Vagina (tissue), 2 donors: Measurements from ENCODE around the gene MTIF2. TPM values are rescaled to one million over a fixed set of nuclear protein-coding genes. Genes with fewer than 3 reads are reported as not detected.
"Not testable (repeated sequence)": the region's sequence is repeated elsewhere in the genome, so short reads cannot be mapped to it uniquely, and the experiment has no call there.

Source experiments
- DNase-seq, 2 donors: peaks; one replicate each; pipeline ENCODE4 v3.0.0-alpha.2; 2017; ENCODE audit errors: extremely low spot score in 2 of 2
- H3K27ac ChIP-seq: fragments of 200-600 bp; sonication (generic); one replicate; pipeline ENCODE4 v1.5.1; 2019
- H3K27me3 ChIP-seq: fragments of 200-600 bp; sonication (generic); one replicate; pipeline ENCODE4 v1.5.1; 2019
- H3K36me3 ChIP-seq, 2 donors: fragments of 200-600 bp; sonication (generic); one replicate each; pipeline ENCODE4 v1.5.1; 2017 to 2019
- H3K4me1 ChIP-seq: fragments of 200-600 bp; sonication (generic); one replicate; pipeline ENCODE4 v1.5.1; 2019
- H3K4me3 ChIP-seq, 2 donors: fragments of 200-600 bp; sonication (generic); 1 replicate in 1 of 2; 2 replicates in 1 of 2; pipeline ENCODE4 v1.5.1; 2016 to 2019
- H3K9me3 ChIP-seq: fragments of 200-600 bp; sonication (generic); one replicate; pipeline ENCODE4 v1.5.1; 2019
- CTCF ChIP-seq, 3 experiments: fragments of 450-650 bp in 2 of 3; fragments of 200-600 bp in 1 of 3; sonication (generic) in 1 of 3; IDR thresholded peaks; one replicate each; pipeline ENCODE4 v1.5.1; 2017 to 2019; ENCODE audit warnings: antibody characterized with exemption in 3 of 3, mild to moderate bottlenecking in 2 of 3, moderate library complexity in 2 of 3
- POLR2A ChIP-seq, 2 donors: fragments of 450-650 bp; IDR thresholded peaks; one replicate each; pipeline ENCODE4 v1.6.1; 2017; ENCODE audit warnings: antibody characterized with exemption in 2 of 2, mild to moderate bottlenecking in 2 of 2, moderate library complexity in 2 of 2
- POLR2AphosphoS5 ChIP-seq, 2 donors: sonication (generic); formaldehyde crosslinking; IDR thresholded peaks; one replicate each; pipeline ENCODE4 v1.9.0; 2017; ENCODE audit warnings: antibody characterized with exemption in 2 of 2, mild to moderate bottlenecking in 2 of 2, low read depth in 1 of 2; ENCODE audit not compliant: insufficient read depth in 1 of 2
- intact Hi-C: fragments of 100-400 bp; cut with DNase I; formaldehyde crosslinking; loops from one replicate; pipeline ENCODE4 v1.15.1; 2023
- total RNA-seq: library from RNA; depleted of rRNA; stranded (reverse); fragments of >200 nt; gene quantifications from one replicate; pipeline ENCODE4 v1.2.3, GENCODE V29; 2016

MTIF2 gene
- total RNA-seq, 1 donor from 2014 or later = 19.4 TPM

GRCh38 chr2:55247025-55247424, 22.0 kb downstream of the MTIF2 start:
- H3K27ac ChIP-seq = no peak overlapping the region
- TF ChIP-seq POLR2AphosphoS5 (IDR thresholded peaks at IDR 0.05; ENCODE audit: insufficient read depth in 1 of 2, low read depth in 1 of 2) = no peak
- TF ChIP-seq POLR2A (IDR thresholded peaks at IDR 0.05) = no peak
- TF ChIP-seq CTCF (IDR thresholded peaks at IDR 0.05) = no peak
- no peak overlapping the region for H3K4me3 ChIP-seq
- no peaks in the 10 kb centered on the region for H3K27me3 ChIP-seq
- peaks cover 0 to 34% of the 10 kb centered on the region in 2 donors for H3K36me3 ChIP-seq
- DNase-seq = no peak
- no peaks in the 10 kb centered on the region for H3K4me1 ChIP-seq
- H3K9me3 ChIP-seq = no peaks in the 10 kb centered on the region
- intact Hi-C loops = no loop called here

GRCh38 chr2:55245411-55245810, 23.6 kb downstream of the MTIF2 start:
- Histone ChIP-seq H3K27ac (no peak overlapping the region), H3K4me3 (no peak overlapping the region), H3K4me1 (no peaks in the 10 kb centered on the region), H3K9me3 (no peaks in the 10 kb centered on the region), H3K36me3 (peaks cover 0 to 30% of the 10 kb centered on the region in 2 donors), H3K27me3 (no peaks in the 10 kb centered on the region)
- intact Hi-C loops = no loop called here
- TF ChIP-seq POLR2A (IDR thresholded peaks at IDR 0.05) = no peak
- no peak for TF ChIP-seq CTCF (IDR thresholded peaks at IDR 0.05)
- no peak for TF ChIP-seq POLR2AphosphoS5 (IDR thresholded peaks at IDR 0.05; ENCODE audit: insufficient read depth in 1 of 2, low read depth in 1 of 2)
- no peak for DNase-seq

GRCh38 chr2:55242617-55243016, 26.4 kb downstream of the MTIF2 start:
- no peak for DNase-seq
- no peaks in the 10 kb centered on the region for H3K4me1 ChIP-seq
- peaks cover 0 to 36% of the 10 kb centered on the region in 2 donors for H3K36me3 ChIP-seq
- no peak overlapping the region for H3K27ac ChIP-seq
- no peak overlapping the region for H3K4me3 ChIP-seq
- TF ChIP-seq POLR2AphosphoS5 (IDR thresholded peaks at IDR 0.05; ENCODE audit: insufficient read depth in 1 of 2, low read depth in 1 of 2) (no peak), POLR2A (IDR thresholded peaks at IDR 0.05) (no peak), CTCF (IDR thresholded peaks at IDR 0.05) (no peak)
- no peaks in the 10 kb centered on the region for H3K27me3 ChIP-seq
- H3K9me3 ChIP-seq = no peaks in the 10 kb centered on the region
- intact Hi-C loops = no loop called here

- DNase-seq, H3K27me3 ChIP-seq, H3K4me3 ChIP-seq, intact Hi-C loops, H3K27ac ChIP-seq, H3K9me3 ChIP-seq, H3K4me1 ChIP-seq: not testable (repeated sequence)
- peaks cover 0 to 34% of the 10 kb centered on the region in 2 donors for H3K36me3 ChIP-seq
These were observed 27.4 kb downstream of the MTIF2 start for GRCh38 chr2:55241582-55241981.

- Histone ChIP-seq H3K4me1 (no peaks in the 10 kb centered on the region), H3K27ac (no peak overlapping the region), H3K4me3 (no peak overlapping the region), H3K9me3 (no peaks in the 10 kb centered on the region), H3K36me3 (peaks cover 0 to 45% of the 10 kb centered on the region in 2 donors), H3K27me3 (no peaks in the 10 kb centered on the region)
- intact Hi-C loops = no loop called here
- TF ChIP-seq POLR2AphosphoS5 (IDR thresholded peaks at IDR 0.05; ENCODE audit: insufficient read depth in 1 of 2, low read depth in 1 of 2) (no peak), CTCF (IDR thresholded peaks at IDR 0.05) (no peak), POLR2A (IDR thresholded peaks at IDR 0.05) (no peak)
- no peak for DNase-seq
These were observed 29.3 kb downstream of the MTIF2 start for GRCh38 chr2:55239656-55240222.
